Vagina (tissue), 2 donors: ENCODE data around the gene RMDN2. TPM values are rescaled to one million over a fixed set of nuclear protein-coding genes. Genes with fewer than 3 reads are reported as not detected.

Experiments
- DNase-seq, 2 donors: peaks; one replicate each; pipeline ENCODE4 v3.0.0-alpha.2; 2017; ENCODE audit errors: extremely low spot score in 2 of 2
- H3K27ac ChIP-seq: fragments of 200-600 bp; sonication (generic); one replicate; pipeline ENCODE4 v1.5.1; 2019
- H3K27me3 ChIP-seq: fragments of 200-600 bp; sonication (generic); one replicate; pipeline ENCODE4 v1.5.1; 2019
- H3K36me3 ChIP-seq, 2 donors: fragments of 200-600 bp; sonication (generic); one replicate each; pipeline ENCODE4 v1.5.1; 2017 to 2019
- H3K4me1 ChIP-seq: fragments of 200-600 bp; sonication (generic); one replicate; pipeline ENCODE4 v1.5.1; 2019
- H3K4me3 ChIP-seq, 2 donors: fragments of 200-600 bp; sonication (generic); 1 replicate in 1 of 2; 2 replicates in 1 of 2; pipeline ENCODE4 v1.5.1; 2016 to 2019
- H3K9me3 ChIP-seq: fragments of 200-600 bp; sonication (generic); one replicate; pipeline ENCODE4 v1.5.1; 2019
- POLR2A ChIP-seq, 2 donors: fragments of 450-650 bp; IDR thresholded peaks; one replicate each; pipeline ENCODE4 v1.6.1; 2017; ENCODE audit warnings: antibody characterized with exemption in 2 of 2, mild to moderate bottlenecking in 2 of 2, moderate library complexity in 2 of 2
- POLR2AphosphoS5 ChIP-seq, 2 donors: sonication (generic); formaldehyde crosslinking; IDR thresholded peaks; one replicate each; pipeline ENCODE4 v1.9.0; 2017; ENCODE audit warnings: antibody characterized with exemption in 2 of 2, mild to moderate bottlenecking in 2 of 2, low read depth in 1 of 2; ENCODE audit not compliant: insufficient read depth in 1 of 2
- intact Hi-C: fragments of 100-400 bp; cut with DNase I; formaldehyde crosslinking; loops from one replicate; pipeline ENCODE4 v1.15.1; 2023
- total RNA-seq: library from RNA; depleted of rRNA; stranded (reverse); fragments of >200 nt; gene quantifications from one replicate; pipeline ENCODE4 v1.2.3, GENCODE V29; 2016
- TF ChIP-seq, protein P1 (sequence below), 3 experiments: fragments of 450-650 bp in 2 of 3; fragments of 200-600 bp in 1 of 3; sonication (generic) in 1 of 3; IDR thresholded peaks; one replicate each; pipeline ENCODE4 v1.5.1; 2017 to 2019; ENCODE audit warnings: antibody characterized with exemption in 3 of 3, mild to moderate bottlenecking in 2 of 3, moderate library complexity in 2 of 3

The RMDN2 gene
- total RNA-seq, 1 donor from 2014 or later: 5.9 TPM

DNA sequence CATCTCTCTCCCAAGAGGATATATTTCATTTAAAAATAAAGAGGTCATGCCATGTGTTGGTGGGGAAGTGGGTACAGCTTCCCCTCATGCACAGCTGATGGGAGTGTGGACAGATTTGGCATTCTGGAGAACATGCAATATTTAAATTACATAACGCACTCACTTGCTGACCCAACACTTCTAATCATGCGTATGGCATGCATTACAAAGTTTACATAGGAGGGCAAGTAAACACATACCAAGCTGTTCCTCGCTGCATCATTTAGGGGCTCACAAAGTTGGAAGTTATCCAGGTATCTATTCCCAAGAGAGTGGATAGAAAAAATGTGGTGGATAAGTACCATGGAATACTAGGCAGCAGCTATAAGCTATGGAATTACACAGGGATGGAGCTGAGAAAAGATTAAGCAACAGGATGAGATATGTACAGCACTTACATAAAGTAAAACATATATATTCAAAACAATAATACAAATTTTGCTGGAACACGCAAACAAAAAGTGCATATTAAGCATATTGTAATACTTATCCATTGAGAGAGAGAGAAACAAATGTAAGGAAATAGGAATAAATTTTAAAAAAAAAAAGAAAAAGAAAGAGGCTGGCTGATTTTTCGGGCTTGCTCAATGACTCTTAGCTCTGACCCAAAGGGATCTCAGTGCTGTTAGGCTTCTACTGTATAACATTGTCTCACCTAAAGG lies 139.9 kb downstream of the RMDN2 start:
- no peaks in the 10 kb centered on the region for H3K4me1 ChIP-seq
- no peak overlapping the region for H3K4me3 ChIP-seq
- TF ChIP-seq, protein P1, sequence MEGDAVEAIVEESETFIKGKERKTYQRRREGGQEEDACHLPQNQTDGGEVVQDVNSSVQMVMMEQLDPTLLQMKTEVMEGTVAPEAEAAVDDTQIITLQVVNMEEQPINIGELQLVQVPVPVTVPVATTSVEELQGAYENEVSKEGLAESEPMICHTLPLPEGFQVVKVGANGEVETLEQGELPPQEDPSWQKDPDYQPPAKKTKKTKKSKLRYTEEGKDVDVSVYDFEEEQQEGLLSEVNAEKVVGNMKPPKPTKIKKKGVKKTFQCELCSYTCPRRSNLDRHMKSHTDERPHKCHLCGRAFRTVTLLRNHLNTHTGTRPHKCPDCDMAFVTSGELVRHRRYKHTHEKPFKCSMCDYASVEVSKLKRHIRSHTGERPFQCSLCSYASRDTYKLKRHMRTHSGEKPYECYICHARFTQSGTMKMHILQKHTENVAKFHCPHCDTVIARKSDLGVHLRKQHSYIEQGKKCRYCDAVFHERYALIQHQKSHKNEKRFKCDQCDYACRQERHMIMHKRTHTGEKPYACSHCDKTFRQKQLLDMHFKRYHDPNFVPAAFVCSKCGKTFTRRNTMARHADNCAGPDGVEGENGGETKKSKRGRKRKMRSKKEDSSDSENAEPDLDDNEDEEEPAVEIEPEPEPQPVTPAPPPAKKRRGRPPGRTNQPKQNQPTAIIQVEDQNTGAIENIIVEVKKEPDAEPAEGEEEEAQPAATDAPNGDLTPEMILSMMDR (IDR thresholded peaks at IDR 0.05): no peak
- TF ChIP-seq POLR2A (IDR thresholded peaks at IDR 0.05) (no peak), POLR2AphosphoS5 (IDR thresholded peaks at IDR 0.05; ENCODE audit: insufficient read depth in 1 of 2, low read depth in 1 of 2) (no peak)
- no peaks in the 10 kb centered on the region for H3K27me3 ChIP-seq
- DNase-seq: no peak
- intact Hi-C loops: no loop called here
- no peaks in the 10 kb centered on the region for H3K9me3 ChIP-seq
- no peak overlapping the region for H3K27ac ChIP-seq
- no peaks in the 10 kb centered on the region for H3K36me3 ChIP-seq

GRCh38 chr2:38065502-38066135 lies 140.5 kb downstream of the RMDN2 start:
- no peaks in the 10 kb centered on the region for H3K36me3 ChIP-seq
- H3K27me3 ChIP-seq: no peaks in the 10 kb centered on the region
- no peaks in the 10 kb centered on the region for H3K4me1 ChIP-seq
- TF ChIP-seq POLR2A (IDR thresholded peaks at IDR 0.05) (no peak), POLR2AphosphoS5 (IDR thresholded peaks at IDR 0.05; ENCODE audit: insufficient read depth in 1 of 2, low read depth in 1 of 2) (no peak)
- TF ChIP-seq, protein P1 (IDR thresholded peaks at IDR 0.05): no peak
- H3K4me3 ChIP-seq: no peak overlapping the region
- H3K9me3 ChIP-seq: no peaks in the 10 kb centered on the region
- H3K27ac ChIP-seq: no peak overlapping the region
- intact Hi-C loops: no loop called here
- no peak for DNase-seq

- Histone ChIP-seq H3K27ac (no peak overlapping the region), H3K9me3 (no peaks in the 10 kb centered on the region), H3K36me3 (no peaks in the 10 kb centered on the region), H3K4me3 (no peak overlapping the region), H3K27me3 (no peaks in the 10 kb centered on the region), H3K4me1 (no peaks in the 10 kb centered on the region)
- intact Hi-C loops: no loop called here
- no peak for DNase-seq
- TF ChIP-seq POLR2AphosphoS5 (IDR thresholded peaks at IDR 0.05; ENCODE audit: insufficient read depth in 1 of 2, low read depth in 1 of 2) (no peak), POLR2A (IDR thresholded peaks at IDR 0.05) (no peak)
- TF ChIP-seq, protein P1 (IDR thresholded peaks at IDR 0.05): no peak
Measured at GRCh38 chr2:38066421-38067115, 141.5 kb downstream of the RMDN2 start.

Other genes starting within 250 kb of the RMDN2 start
- gene CYP1B1, start 150.9 kb downstream of the RMDN2 start, total RNA-seq: 88.9 TPM